Suprapubic skin (tissue), 4 donors: ENCODE results near the gene NAB1. TPM values are rescaled to one million over a fixed set of nuclear protein-coding genes. Genes with fewer than 3 reads are reported as not detected.
A peak's percentile ranks its signal among the peaks of the same experiment; 100 is the strongest.

Experiments used
- DNase-seq, 2 donors: peaks; one replicate each; pipeline ENCODE4 v3.0.0-alpha.2; 2019; ENCODE audit warnings: low spot score in 2 of 2
- H3K27ac ChIP-seq: fragments of 200-600 bp; sonication (generic); one replicate; pipeline ENCODE4 v1.5.1; 2019
- H3K27me3 ChIP-seq: fragments of 200-600 bp; sonication (generic); one replicate; pipeline ENCODE4 v1.5.1; 2019
- H3K36me3 ChIP-seq: fragments of 200-600 bp; sonication (generic); one replicate; pipeline ENCODE4 v1.5.1; 2019
- H3K4me1 ChIP-seq: fragments of 200-600 bp; sonication (generic); one replicate; pipeline ENCODE4 v1.5.1; 2019
- H3K4me3 ChIP-seq: fragments of 200-600 bp; sonication (generic); one replicate; pipeline ENCODE4 v1.5.1; 2019; ENCODE audit warnings: mild to moderate bottlenecking
- H3K9me3 ChIP-seq: fragments of 200-600 bp; sonication (generic); one replicate; pipeline ENCODE4 v1.5.1; 2019
- CTCF ChIP-seq, 2 donors: fragments of 200-600 bp in 1 of 2; fragments of 450-650 bp in 1 of 2; sonication (generic) in 1 of 2; IDR thresholded peaks; one replicate each; pipeline ENCODE4 v1.5.1; 2016 to 2019; ENCODE audit warnings: antibody characterized with exemption in 2 of 2, mild to moderate bottlenecking in 1 of 2, moderate library complexity in 1 of 2
- EP300 ChIP-seq: sonication (generic); formaldehyde crosslinking; IDR thresholded peaks from one replicate; pipeline ENCODE4 v1.6.1; 2017; ENCODE audit warnings: antibody characterized with exemption
- POLR2A ChIP-seq, 2 donors: fragments of 450-650 bp; IDR thresholded peaks; one replicate each; pipeline ENCODE4 v1.6.1; 2017; ENCODE audit warnings: antibody characterized with exemption in 2 of 2, mild to moderate bottlenecking in 2 of 2, moderate library complexity in 2 of 2
- POLR2AphosphoS5 ChIP-seq, 3 donors: sonication (generic); formaldehyde crosslinking; IDR thresholded peaks; one replicate each; pipeline ENCODE4 v1.6.1; 2017; ENCODE audit warnings: antibody characterized with exemption in 3 of 3
- WGBS: methylation state at CpG from one replicate; pipeline ENCODE4 v1.1.5; 2018; 5-methylcytosine and 5-hydroxymethylcytosine counted together
- total RNA-seq, 4 donors: library from RNA; depleted of rRNA; stranded (reverse); fragments of >200 nt; gene quantifications; one replicate each; pipeline ENCODE4 v1.1.0, GENCODE V29; 2016

The NAB1 gene
- total RNA-seq, 4 donors from 2014 or later: 83.3 to 116 (median 111) TPM

- Histone ChIP-seq H3K9me3 (no peaks in the 10 kb centered on the region), H3K4me1 (peaks cover 39% of the 10 kb centered on the region), H3K27me3 (no peaks in the 10 kb centered on the region), H3K27ac (peak overlapping the region; percentile 23), H3K36me3 (no peaks in the 10 kb centered on the region), H3K4me3 (no peak overlapping the region)
- no peak for DNase-seq
- WGBS: 29% methylated on average over 9 of the region's 9 CpGs
- TF ChIP-seq POLR2AphosphoS5 (IDR thresholded peaks at IDR 0.05) (no peak), CTCF (IDR thresholded peaks at IDR 0.05) (no peak), EP300 (no peak), POLR2A (IDR thresholded peaks at IDR 0.05) (no peak)
Measured at GRCh38 chr2:190646780-190647522, 1.9 kb upstream of the NAB1 start.

- Histone ChIP-seq H3K27ac (peak overlapping the region; percentile 96), H3K27me3 (no peaks in the 10 kb centered on the region), H3K4me1 (peaks cover 54% of the 10 kb centered on the region), H3K4me3 (peak overlapping the region; percentile 82), H3K9me3 (no peaks in the 10 kb centered on the region), H3K36me3 (no peaks in the 10 kb centered on the region)
- DNase-seq: peak; percentile 91 to 94
- WGBS: under 1% methylated on average over 42 of the region's 78 CpGs
- TF ChIP-seq POLR2A (IDR thresholded peaks at IDR 0.05) (peak in 1 of 2 donors; percentile 46), EP300 (no peak), CTCF (IDR thresholded peaks at IDR 0.05) (no peak), POLR2AphosphoS5 (IDR thresholded peaks at IDR 0.05) (peak in 2 of 3 donors; percentile 25 to 26)
Measured at GRCh38 chr2:190648289-190649034, 421 bp upstream of the NAB1 start.

GRCh38 chr2:190649798-190650390 lies 1.0 kb downstream of the NAB1 start:
- H3K4me3 ChIP-seq: peak overlapping the region; percentile 82
- no peak for TF ChIP-seq CTCF (IDR thresholded peaks at IDR 0.05)
- no peak for TF ChIP-seq POLR2AphosphoS5 (IDR thresholded peaks at IDR 0.05)
- TF ChIP-seq POLR2A (IDR thresholded peaks at IDR 0.05): no peak
- TF ChIP-seq EP300: no peak
- peaks cover 68% of the 10 kb centered on the region for H3K4me1 ChIP-seq
- H3K27ac ChIP-seq: peak overlapping the region; percentile 96
- no peaks in the 10 kb centered on the region for H3K9me3 ChIP-seq
- under 1% methylated on average over 15 of the region's 15 CpGs for WGBS
- no peaks in the 10 kb centered on the region for H3K36me3 ChIP-seq
- DNase-seq: no peak
- no peaks in the 10 kb centered on the region for H3K27me3 ChIP-seq

- H3K9me3 ChIP-seq: no peaks in the 10 kb centered on the region
- H3K36me3 ChIP-seq: no peaks in the 10 kb centered on the region
- no peaks in the 10 kb centered on the region for H3K27me3 ChIP-seq
- 60% methylated on average over 2 of the region's 2 CpGs for WGBS
- no peak overlapping the region for H3K27ac ChIP-seq
- H3K4me1 ChIP-seq: peaks cover 79% of the 10 kb centered on the region
- H3K4me3 ChIP-seq: peak overlapping the region; percentile 82
- no peak for DNase-seq
- TF ChIP-seq EP300 (no peak), POLR2AphosphoS5 (IDR thresholded peaks at IDR 0.05) (no peak), POLR2A (IDR thresholded peaks at IDR 0.05) (no peak)
Measured at GRCh38 chr2:190651413-190651812, 2.5 kb downstream of the NAB1 start.

GRCh38 chr2:190653231-190653630 lies 4.3 kb downstream of the NAB1 start:
- no peak for DNase-seq
- no peaks in the 10 kb centered on the region for H3K27me3 ChIP-seq
- H3K27ac ChIP-seq: no peak overlapping the region
- H3K36me3 ChIP-seq: no peaks in the 10 kb centered on the region
- TF ChIP-seq CTCF (IDR thresholded peaks at IDR 0.05): no peak
- TF ChIP-seq EP300: no peak
- no peak for TF ChIP-seq POLR2AphosphoS5 (IDR thresholded peaks at IDR 0.05)
- no peak for TF ChIP-seq POLR2A (IDR thresholded peaks at IDR 0.05)
- H3K4me1 ChIP-seq: peaks cover 81% of the 10 kb centered on the region
- H3K4me3 ChIP-seq: no peak overlapping the region
- H3K9me3 ChIP-seq: no peaks in the 10 kb centered on the region
- 47% methylated on average over 1 of the region's 1 CpG for WGBS
